ENCODE results near the gene RARRES1.

Gene RARRES1

DNA sequence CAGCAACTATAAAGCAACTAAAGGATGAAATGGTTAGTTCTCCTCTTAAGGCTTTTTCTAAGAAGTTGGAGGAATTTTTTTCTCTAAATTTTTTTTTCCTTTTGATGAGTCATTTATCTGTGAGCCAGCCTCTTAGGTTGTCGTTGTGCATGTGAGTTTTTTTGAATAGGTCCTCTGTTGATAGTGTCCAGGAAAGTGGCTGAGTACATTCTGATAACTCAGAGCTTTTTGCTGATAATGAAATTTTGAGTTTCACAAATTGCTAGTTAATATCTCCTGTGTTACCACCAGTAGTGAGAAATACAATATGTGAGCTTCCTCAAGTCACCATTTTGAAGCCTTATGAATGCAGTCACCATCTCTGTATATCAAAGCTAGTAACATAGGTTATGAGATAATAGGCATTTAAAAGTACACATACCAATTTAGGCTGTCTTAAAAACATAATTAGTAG, 52.7 kb downstream of the RARRES1 start:
- WGBS (ENCODE audit: extremely low coverage, insufficient coverage, insufficient read length) = no CpG with 5 or more reads among the region's 1 CpG
- Histone ChIP-seq H3K14ac (ENCODE audit: low read length) (no peak overlapping the region), H4K91ac (ENCODE audit: low read depth, low read length) (no peak overlapping the region), H3K36me3 (ENCODE audit: control insufficient read depth in 1 of 2, insufficient read depth in 2 of 2, low read length in 2 of 2) (peaks cover 2 to 3% of the 10 kb centered on the region in 2 experiments), H3K4me2 (ENCODE audit: low read length) (no peak overlapping the region), H3K27me3 (ENCODE audit: insufficient read depth, low read length) (no peaks in the 10 kb centered on the region), H2AFZ (ENCODE audit: insufficient read depth, low read length, poor library complexity) (no peak overlapping the region), H3K18ac (ENCODE audit: low read length) (no peak overlapping the region), H3K9ac (ENCODE audit: low read length) (no peak overlapping the region), H4K12ac (ENCODE audit: low read depth, low read length) (no peak overlapping the region), H2AK5ac (ENCODE audit: low read length) (no peak overlapping the region), H3K4me3 (ENCODE audit: low read depth, low read length) (no peak overlapping the region), H3K27ac (ENCODE audit: low read depth, low read length) (no peak overlapping the region), H3K23ac (ENCODE audit: low read length) (no peak overlapping the region), H4K8ac (ENCODE audit: low read depth, low read length) (no peak overlapping the region), H2BK5ac (ENCODE audit: low read depth, low read length, poor library complexity) (no peak overlapping the region), H2BK12ac (ENCODE audit: low read length) (no peak overlapping the region), H2BK120ac (ENCODE audit: insufficient read depth, low read length, poor library complexity) (no peak overlapping the region), H3K79me1 (ENCODE audit: low read length) (no peaks in the 10 kb centered on the region), H3K4me1 (ENCODE audit: control insufficient read depth in 1 of 2, insufficient read depth in 2 of 2, low read length in 2 of 2) (no peaks in the 10 kb centered on the region), H3K79me2 (ENCODE audit: control insufficient read depth, insufficient read depth, low read length, poor library complexity) (no peaks in the 10 kb centered on the region), H3K4ac (ENCODE audit: low read depth, low read length) (no peak overlapping the region), H3K9me3 (ENCODE audit: insufficient read depth, low read depth, low read length) (no peaks in the 10 kb centered on the region)
- DNase-seq = no peak

DNA sequence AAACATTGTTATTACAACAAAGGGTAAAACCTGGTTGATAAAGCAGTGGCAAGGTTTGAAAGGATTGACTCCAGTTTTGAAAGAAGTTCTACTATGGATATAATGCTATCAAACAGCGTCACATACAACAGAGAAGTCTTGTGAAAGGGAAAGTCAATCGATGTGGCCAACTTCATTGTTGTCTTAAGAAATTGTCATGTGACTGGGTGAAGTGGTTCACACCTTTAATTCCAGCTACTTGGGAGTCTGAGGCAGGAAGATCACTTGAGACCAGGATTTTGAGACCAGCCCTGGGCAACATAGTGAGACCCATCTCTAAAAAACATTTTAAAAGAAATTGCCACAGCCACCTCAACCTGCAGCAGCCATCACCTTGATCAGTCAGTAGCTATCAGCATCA, 53.6 kb downstream of the RARRES1 start:
- Histone ChIP-seq H2AFZ (ENCODE audit: insufficient read depth, low read length, poor library complexity) (no peak overlapping the region), H3K4ac (ENCODE audit: low read depth, low read length) (no peak overlapping the region), H4K91ac (ENCODE audit: low read depth, low read length) (no peak overlapping the region), H3K36me3 (ENCODE audit: control insufficient read depth in 1 of 2, insufficient read depth in 2 of 2, low read length in 2 of 2) (peaks cover 1 to 3% of the 10 kb centered on the region in 2 experiments), H3K18ac (ENCODE audit: low read length) (no peak overlapping the region), H3K23ac (ENCODE audit: low read length) (no peak overlapping the region), H3K14ac (ENCODE audit: low read length) (no peak overlapping the region), H3K9me3 (ENCODE audit: insufficient read depth, low read depth, low read length) (no peaks in the 10 kb centered on the region), H3K27ac (ENCODE audit: low read depth, low read length) (no peak overlapping the region), H3K9ac (ENCODE audit: low read length) (no peak overlapping the region), H2BK12ac (ENCODE audit: low read length) (no peak overlapping the region), H3K79me2 (ENCODE audit: control insufficient read depth, insufficient read depth, low read length, poor library complexity) (no peaks in the 10 kb centered on the region), H2BK120ac (ENCODE audit: insufficient read depth, low read length, poor library complexity) (no peak overlapping the region), H3K4me1 (ENCODE audit: control insufficient read depth in 1 of 2, insufficient read depth in 2 of 2, low read length in 2 of 2) (no peaks in the 10 kb centered on the region), H4K12ac (ENCODE audit: low read depth, low read length) (no peak overlapping the region), H4K8ac (ENCODE audit: low read depth, low read length) (no peak overlapping the region), H2AK5ac (ENCODE audit: low read length) (no peak overlapping the region), H3K4me2 (ENCODE audit: low read length) (no peak overlapping the region), H3K27me3 (ENCODE audit: insufficient read depth, low read length) (no peaks in the 10 kb centered on the region), H2BK5ac (ENCODE audit: low read depth, low read length, poor library complexity) (no peak overlapping the region), H3K4me3 (ENCODE audit: low read depth, low read length) (no peak overlapping the region), H3K79me1 (ENCODE audit: low read length) (no peaks in the 10 kb centered on the region)
- no peak for DNase-seq
- no CpG with 5 or more reads among the region's 2 CpGs for WGBS (ENCODE audit: extremely low coverage, insufficient coverage, insufficient read length)

DNA sequence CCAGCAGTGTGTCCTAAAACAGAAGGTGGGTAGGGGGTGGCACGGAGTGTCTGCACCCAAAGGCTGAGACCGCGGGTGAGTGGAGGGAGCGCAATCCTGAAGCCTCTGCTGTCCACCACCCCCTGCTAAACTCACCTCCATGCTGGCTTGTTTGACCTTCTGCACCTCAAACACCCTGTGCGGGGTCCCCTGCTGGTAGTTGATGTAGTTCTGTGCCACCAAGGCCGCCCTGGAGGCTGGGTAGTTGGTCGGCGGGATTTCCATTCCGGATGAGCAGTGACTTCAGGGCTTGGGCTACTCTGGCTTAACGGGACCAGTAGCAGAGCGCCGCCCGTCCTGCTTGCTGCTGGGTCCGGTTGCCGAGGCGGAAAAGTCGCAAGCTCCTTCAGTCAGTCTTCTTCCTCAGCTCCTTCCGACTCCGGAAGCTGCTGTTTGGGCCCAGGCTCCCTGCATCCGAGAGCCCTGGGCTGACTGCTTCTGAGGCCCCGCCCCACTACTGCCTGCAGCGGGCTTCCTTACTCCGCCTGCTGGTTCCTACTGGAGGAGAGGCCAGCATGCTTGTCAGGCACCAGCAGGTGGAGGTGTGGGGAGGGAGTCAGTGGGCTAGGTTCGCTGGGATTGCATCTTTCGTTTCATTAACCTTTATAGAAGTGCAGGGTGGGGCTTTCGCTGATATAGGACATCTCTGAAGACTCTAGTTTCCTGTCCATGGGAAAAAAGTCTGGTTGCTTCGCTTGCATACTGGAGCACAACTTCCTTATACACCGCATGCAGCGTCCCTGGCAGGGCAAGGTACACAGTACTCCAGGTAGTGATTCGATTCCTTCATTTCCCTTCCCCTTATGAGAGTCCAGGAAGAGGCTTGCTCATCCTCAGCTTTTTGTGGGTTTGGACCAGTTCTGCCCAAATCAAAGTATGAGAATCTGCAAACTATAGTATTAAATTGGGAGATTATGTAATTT, 59.8 kb downstream of the RARRES1 start, which contains the start of gene LXN:
Gene LXN (minus strand): TSS at position 434 of the 962 bp plus-strand sequence. CDS start 170 bp downstream, at position 264.
- no CpG with 5 or more reads among the region's 30 CpGs for WGBS (ENCODE audit: extremely low coverage, insufficient coverage, insufficient read length)
- Histone ChIP-seq H3K36me3 (ENCODE audit: control insufficient read depth in 1 of 2, insufficient read depth in 2 of 2, low read length in 2 of 2) (peaks cover 3 to 6% of the 10 kb centered on the region in 2 experiments), H2AK5ac (ENCODE audit: low read length) (no peak within 1 kb of the TSS)

DNA sequence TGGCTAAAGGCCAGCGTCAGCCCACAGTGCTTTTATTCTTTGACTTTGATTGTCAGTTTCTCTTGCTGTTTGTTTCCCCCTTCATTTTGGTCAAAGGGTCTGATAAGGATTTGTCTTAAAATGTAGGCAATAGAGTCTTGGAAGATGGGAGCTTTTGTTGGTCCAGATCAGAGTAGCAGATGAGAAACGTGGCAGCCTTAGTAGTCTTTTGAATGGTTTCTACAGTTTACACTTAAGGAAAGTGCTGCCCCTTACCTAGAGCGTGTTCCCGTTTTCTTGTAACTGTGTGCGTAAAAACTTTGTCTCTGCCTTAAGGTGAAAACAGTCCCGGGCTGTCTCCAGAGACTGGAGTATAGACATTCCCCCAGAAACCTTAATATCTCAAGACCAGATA, 60.4 kb downstream of the RARRES1 start:
- no CpG with 5 or more reads among the region's 6 CpGs for WGBS (ENCODE audit: extremely low coverage, insufficient coverage, insufficient read length)
- no peaks in the 10 kb centered on the region for H3K79me1 ChIP-seq (ENCODE audit: low read length)
- no peak overlapping the region for H2BK120ac ChIP-seq (ENCODE audit: insufficient read depth, low read length, poor library complexity)

More for the DNA sequence above, 59.8 kb downstream of the RARRES1 start, which contains the start of gene LXN:
- no peak within 1 kb of the TSS for H3K23ac ChIP-seq (ENCODE audit: low read length)
- H2AFZ ChIP-seq (ENCODE audit: insufficient read depth, low read length, poor library complexity) = peak within 1 kb of the TSS; percentile 48
- H3K14ac ChIP-seq (ENCODE audit: low read length) = peak within 1 kb of the TSS; percentile 29
- H3K79me1 ChIP-seq (ENCODE audit: low read length) = no peaks in the 10 kb centered on the region
- H3K4me2 ChIP-seq (ENCODE audit: low read length) = peak within 1 kb of the TSS; percentile 68
- no peaks in the 10 kb centered on the region for H3K9me3 ChIP-seq (ENCODE audit: insufficient read depth, low read depth, low read length)
- no peaks in the 10 kb centered on the region for H3K79me2 ChIP-seq (ENCODE audit: control insufficient read depth, insufficient read depth, low read length, poor library complexity)
- peak within 1 kb of the TSS; percentile 80 for H4K8ac ChIP-seq (ENCODE audit: low read depth, low read length)
- H3K4me1 ChIP-seq (ENCODE audit: control insufficient read depth in 1 of 2, insufficient read depth in 2 of 2, low read length in 2 of 2) = peaks cover 0 to 2% of the 10 kb centered on the region in 2 experiments
- H3K18ac ChIP-seq (ENCODE audit: low read length) = no peak within 1 kb of the TSS
- peak within 1 kb of the TSS; percentile 8 for H4K91ac ChIP-seq (ENCODE audit: low read depth, low read length)
- no peak within 1 kb of the TSS for H2BK12ac ChIP-seq (ENCODE audit: low read length)
- no peak within 1 kb of the TSS for H3K27ac ChIP-seq (ENCODE audit: low read depth, low read length)
- peak within 1 kb of the TSS; percentile 55 for H3K9ac ChIP-seq (ENCODE audit: low read length)
- peak within 1 kb of the TSS; percentile 66 for H3K4me3 ChIP-seq (ENCODE audit: low read depth, low read length)
- DNase-seq = peak; percentile 92 to 94
- H2BK5ac ChIP-seq (ENCODE audit: low read depth, low read length, poor library complexity) = no peak within 1 kb of the TSS
- no peaks in the 10 kb centered on the region for H3K27me3 ChIP-seq (ENCODE audit: insufficient read depth, low read length)
- no peak within 1 kb of the TSS for H2BK120ac ChIP-seq (ENCODE audit: insufficient read depth, low read length, poor library complexity)
- no peak within 1 kb of the TSS for H3K4ac ChIP-seq (ENCODE audit: low read depth, low read length)
- peak within 1 kb of the TSS; percentile 45 for H4K12ac ChIP-seq (ENCODE audit: low read depth, low read length)

More for the DNA sequence above, 60.4 kb downstream of the RARRES1 start:
- Histone ChIP-seq H4K91ac (ENCODE audit: low read depth, low read length) (no peak overlapping the region), H3K79me2 (ENCODE audit: control insufficient read depth, insufficient read depth, low read length, poor library complexity) (no peaks in the 10 kb centered on the region), H3K4me3 (ENCODE audit: low read depth, low read length) (no peak overlapping the region), H4K12ac (ENCODE audit: low read depth, low read length) (no peak overlapping the region), H4K8ac (ENCODE audit: low read depth, low read length) (peak overlapping the region; percentile 80), H3K14ac (ENCODE audit: low read length) (no peak overlapping the region), H2BK5ac (ENCODE audit: low read depth, low read length, poor library complexity) (no peak overlapping the region), H3K27ac (ENCODE audit: low read depth, low read length) (no peak overlapping the region), H3K4me2 (ENCODE audit: low read length) (peak overlapping the region; percentile 68), H3K9ac (ENCODE audit: low read length) (no peak overlapping the region), H3K36me3 (ENCODE audit: control insufficient read depth in 1 of 2, insufficient read depth in 2 of 2, low read length in 2 of 2) (peaks cover 5% of the 10 kb centered on the region in 2 experiments), H2BK12ac (ENCODE audit: low read length) (no peak overlapping the region), H3K27me3 (ENCODE audit: insufficient read depth, low read length) (no peaks in the 10 kb centered on the region), H2AK5ac (ENCODE audit: low read length) (no peak overlapping the region), H3K4ac (ENCODE audit: low read depth, low read length) (no peak overlapping the region), H3K9me3 (ENCODE audit: insufficient read depth, low read depth, low read length) (no peaks in the 10 kb centered on the region), H3K18ac (ENCODE audit: low read length) (no peak overlapping the region), H2AFZ (ENCODE audit: insufficient read depth, low read length, poor library complexity) (no peak overlapping the region), H3K4me1 (ENCODE audit: control insufficient read depth in 1 of 2, insufficient read depth in 2 of 2, low read length in 2 of 2) (peaks cover 0 to 2% of the 10 kb centered on the region in 2 experiments), H3K23ac (ENCODE audit: low read length) (no peak overlapping the region)
- DNase-seq = peak in 1 of 2 donors; percentile 13

Measured in trophoblast cell (in vitro differentiated cells and primary cell).